Measurements from ENCODE around the gene PTPN23.
"Not testable (repeated sequence)": the region's sequence is repeated elsewhere in the genome, so short reads cannot be mapped to it uniquely, and the experiment has no call there.

The PTPN23 gene

DNA sequence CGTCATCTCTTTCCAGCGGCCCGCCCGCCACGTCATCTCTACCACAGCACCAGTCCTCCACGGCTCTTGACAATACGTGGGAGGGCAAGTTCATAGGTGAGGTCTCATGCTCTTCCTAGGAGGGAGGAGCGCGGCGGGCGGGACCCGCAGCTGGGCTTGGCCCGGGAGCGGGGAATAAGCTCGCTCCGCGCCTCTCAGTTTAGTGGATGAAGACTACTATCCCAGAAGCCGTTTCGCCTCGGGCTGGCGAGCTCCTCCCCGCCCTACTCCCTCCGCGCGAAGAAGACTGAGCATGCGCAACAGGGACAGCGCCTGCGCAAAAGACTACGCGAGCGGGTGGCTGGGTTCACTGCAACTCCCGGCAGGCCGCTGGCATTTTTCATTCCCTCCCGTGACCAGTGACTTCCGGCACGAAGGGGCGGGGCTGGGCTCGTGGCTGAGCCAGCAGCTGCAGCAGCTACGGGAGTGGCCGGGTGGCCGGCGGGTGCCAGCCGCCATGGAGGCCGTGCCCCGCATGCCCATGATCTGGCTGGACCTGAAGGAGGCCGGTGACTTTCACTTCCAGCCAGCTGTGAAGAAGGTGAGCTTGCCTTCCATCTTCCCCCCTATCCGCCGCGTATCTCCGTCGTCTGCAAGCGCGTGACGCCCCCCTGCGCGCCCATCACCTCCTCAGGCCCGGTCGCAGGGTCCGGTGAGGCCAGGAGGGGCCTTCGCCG lies at the start of gene PTPN23:
PTPN23 (plus strand) TSS at position 421 of the 716 bp plus-strand sequence; CDS start at position 497, 76 bp downstream.
- peak; percentile 98 for DNase-seq (ENCODE audit: low spot score)

DNA sequence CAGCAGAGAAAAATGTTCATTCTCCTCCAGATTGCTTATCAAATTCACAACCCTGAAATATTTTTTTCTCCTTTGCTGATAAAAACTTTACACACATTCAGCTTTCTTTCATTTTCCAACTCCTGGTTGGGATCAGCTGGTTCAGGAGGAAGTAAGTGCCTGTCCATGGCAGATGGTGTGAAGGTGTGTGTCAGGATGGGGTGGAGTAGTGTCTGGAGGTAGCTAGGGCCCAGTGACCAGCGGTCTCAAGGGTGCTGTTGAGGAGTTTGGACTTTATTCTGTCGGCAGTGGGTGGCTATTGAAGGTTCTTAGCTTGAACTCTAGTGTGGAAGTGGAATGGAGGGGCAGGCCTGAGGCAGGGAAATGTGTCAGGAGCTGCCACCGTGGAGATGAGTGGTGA lies 46.9 kb upstream of the PTPN23 start:
- DNase-seq (ENCODE audit: low spot score) = no peak

- no peak for DNase-seq (ENCODE audit: low spot score)
These were observed 43.2 kb upstream of the PTPN23 start for GRCh38 chr3:47337656-47338055.

DNA sequence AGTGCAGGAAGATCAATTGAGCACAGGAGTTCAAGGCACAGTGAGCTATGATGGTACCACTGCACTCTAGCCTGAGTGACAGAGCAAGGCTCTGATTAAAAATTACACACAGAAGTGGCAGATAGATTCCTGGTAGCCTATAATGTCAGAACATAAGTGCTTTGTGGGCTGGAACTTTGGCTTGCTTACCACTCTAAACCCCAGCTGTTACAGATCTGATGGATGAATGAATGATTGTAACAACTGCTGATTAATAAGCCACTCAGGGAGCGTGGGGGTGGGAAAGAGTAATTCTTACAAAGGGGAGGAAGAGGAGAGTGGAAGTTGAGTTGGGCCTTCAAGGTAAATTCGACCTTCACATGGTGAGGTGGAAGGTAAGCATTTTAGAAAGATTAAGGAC lies 40.9 kb upstream of the PTPN23 start:
- no peak for DNase-seq (ENCODE audit: low spot score)

- no peak for DNase-seq (ENCODE audit: low spot score)
These were observed 40.0 kb upstream of the PTPN23 start for GRCh38 chr3:47340866-47341265.

DNA sequence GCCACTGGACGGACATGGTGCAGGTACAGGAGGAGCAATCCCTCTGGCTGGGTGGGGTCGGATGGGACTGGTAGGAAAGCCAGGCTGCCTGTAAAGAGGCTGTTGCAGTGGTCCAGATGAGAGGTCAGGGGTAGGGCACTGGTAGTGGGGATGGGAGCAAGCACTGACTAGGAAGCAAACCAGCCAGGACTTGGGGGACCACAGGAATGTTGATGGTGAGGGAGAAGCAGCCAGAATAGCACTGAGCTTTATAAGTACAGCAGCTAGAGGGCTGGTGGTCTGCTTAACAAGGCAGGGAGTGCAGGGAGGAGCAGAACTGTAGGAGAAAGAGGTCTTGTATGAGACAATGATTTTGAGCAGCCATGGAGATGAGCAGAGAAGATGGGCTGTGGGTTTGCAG lies 38.7 kb upstream of the PTPN23 start:
- no peak for DNase-seq (ENCODE audit: low spot score)

DNA sequence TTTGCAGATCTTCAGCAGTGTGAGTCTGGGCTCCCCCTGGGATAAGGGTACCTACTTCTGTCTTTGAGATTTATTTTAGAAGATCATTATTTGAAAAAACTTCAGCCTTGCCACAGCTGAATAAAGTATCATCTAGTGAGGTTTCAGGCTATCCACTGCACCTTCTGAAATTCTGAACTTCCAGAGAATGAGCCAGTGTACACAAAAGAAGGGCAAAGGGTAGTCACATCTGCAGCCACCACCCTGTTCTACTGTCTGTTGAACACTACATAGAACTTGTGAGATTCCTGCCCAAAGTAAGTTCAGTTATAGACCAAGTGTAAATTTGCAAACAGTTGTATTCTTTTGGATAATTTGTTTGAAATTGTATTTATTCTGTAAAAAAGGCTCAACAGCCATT lies 38.0 kb upstream of the PTPN23 start:
- DNase-seq (ENCODE audit: low spot score) = no peak

DNA sequence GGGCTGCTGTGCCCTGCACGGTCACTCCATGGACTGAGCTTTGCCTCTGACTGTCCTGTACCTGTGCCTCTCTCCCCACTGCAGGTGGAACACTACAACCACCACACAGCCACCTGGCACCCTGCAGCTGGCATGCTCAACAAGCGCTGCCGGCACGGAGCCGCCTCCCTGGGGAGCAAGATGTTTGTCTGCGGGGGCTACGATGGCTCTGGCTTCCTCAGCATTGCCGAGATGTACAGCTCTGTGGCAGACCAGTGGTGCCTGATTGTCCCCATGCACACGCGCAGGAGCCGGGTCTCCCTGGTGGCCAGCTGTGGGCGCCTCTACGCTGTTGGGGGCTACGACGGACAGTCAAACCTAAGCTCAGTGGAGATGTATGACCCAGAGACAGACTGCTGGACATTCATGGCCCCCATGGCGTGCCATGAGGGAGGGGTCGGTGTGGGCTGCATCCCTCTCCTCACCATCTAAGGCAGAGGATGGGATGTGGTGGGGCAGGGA lies 37.3 kb upstream of the PTPN23 start:
- no peak for DNase-seq (ENCODE audit: low spot score)

DNA sequence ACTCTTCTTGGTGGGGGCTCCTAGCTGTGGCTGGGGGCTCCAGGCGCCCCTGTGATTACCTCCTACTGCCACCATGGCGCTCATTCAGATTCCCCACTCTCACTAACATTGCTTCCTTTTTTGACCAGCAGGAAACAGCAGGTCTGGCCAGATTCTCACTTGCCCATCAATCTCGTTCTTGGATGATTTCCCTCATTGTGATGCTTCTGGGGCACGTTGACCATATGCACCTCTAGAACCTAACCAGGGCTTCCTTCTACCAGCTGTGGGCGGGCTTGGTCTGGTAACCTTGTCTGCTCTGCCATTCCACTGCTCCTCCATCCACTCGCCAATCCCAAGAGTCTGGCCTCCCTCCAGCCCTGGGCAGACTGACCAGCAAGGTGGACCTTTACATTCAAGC lies 35.9 kb upstream of the PTPN23 start:
- DNase-seq (ENCODE audit: low spot score) = no peak

DNA sequence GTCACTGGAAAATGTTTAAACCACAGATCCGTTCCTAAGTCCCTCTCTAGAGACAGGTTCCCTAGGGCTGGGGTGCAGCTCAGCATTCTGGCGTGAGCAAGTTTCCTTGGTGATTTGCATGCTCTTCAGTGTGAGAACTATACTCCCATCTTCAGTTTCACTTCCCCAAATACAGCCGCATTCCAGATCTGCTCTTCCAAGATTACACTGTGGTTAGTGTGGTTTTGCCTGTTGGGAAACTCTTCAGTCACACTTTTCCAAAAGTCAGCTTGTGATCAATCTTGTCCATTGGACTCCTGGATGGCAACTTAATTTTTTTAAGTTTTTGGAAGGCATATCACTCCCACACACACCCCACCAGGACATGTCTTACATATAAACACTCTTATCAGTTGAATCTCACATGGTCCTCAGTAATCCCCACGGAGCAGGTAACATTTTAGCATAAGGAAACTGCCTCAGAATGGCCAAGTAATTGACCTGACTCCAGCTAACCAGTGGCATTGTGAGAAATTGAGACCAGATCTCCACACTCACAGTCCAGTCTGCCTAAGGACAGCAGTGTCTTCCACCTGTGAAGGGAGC lies 33.5 kb upstream of the PTPN23 start:
- peak; percentile 77 for DNase-seq (ENCODE audit: low spot score)

DNA sequence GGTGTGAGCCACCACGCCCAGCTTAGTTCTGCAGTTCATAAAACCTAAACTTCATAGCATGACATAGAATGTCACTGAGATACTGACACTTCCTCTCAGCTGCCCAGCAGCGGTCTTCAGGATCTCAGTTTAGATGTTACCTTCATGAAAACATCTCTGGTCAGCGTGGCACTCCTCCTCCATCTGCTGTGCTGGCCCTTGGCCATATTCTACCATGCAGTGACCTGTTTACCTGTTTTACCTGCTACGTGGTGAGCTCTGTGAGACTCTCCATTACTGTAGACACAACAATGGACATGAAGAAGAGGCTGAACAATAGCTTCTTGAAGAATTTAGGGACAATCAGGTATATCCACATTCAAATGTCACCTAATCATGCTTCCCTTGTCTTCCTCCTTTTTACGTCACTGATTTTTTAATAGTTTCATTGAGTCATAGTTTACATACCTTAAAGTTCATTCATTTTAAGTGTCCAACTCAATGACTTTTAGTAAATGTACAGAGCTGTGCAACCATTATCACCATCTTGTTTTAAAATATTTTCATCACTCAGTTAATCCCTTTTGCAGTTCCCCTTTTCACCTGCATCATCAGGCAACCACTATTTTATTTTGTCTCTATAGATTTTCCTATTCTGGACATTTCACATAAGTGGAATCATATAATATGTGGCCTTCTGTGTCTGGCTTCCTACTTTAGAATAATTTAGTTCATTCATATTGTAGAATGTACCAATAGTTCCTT lies 32.2 kb upstream of the PTPN23 start:
- no peak for DNase-seq (ENCODE audit: low spot score)

GRCh38 chr3:47355010-47355409 lies 25.8 kb upstream of the PTPN23 start:
- DNase-seq (ENCODE audit: low spot score) = no peak

- DNase-seq (ENCODE audit: low spot score) = no peak
These were observed 24.6 kb upstream of the PTPN23 start for GRCh38 chr3:47356201-47356600.

DNA sequence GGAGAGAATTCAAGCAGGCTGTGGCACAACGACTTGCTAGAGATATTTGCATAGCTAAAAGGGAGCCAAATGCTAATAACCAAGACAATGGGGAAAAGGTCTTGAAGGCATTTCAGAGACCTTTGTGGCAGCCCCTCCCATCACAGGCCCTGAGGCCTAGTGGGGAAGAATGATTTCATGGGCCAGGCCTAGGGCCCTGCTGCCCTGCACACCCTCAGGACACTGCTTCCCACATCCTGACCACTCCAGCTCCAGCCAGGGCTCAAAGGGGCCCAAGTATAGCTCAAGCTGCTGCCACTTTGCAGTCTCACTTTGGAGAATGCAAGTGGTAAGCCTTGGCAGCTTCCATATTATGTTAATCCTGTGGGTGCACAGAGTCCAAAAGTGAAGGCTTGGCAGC lies 21.5 kb upstream of the PTPN23 start:
- no peak for DNase-seq (ENCODE audit: low spot score)

- DNase-seq (ENCODE audit: low spot score) = not testable (repeated sequence)
These were observed 20.7 kb upstream of the PTPN23 start for GRCh38 chr3:47360110-47360517.

DNA sequence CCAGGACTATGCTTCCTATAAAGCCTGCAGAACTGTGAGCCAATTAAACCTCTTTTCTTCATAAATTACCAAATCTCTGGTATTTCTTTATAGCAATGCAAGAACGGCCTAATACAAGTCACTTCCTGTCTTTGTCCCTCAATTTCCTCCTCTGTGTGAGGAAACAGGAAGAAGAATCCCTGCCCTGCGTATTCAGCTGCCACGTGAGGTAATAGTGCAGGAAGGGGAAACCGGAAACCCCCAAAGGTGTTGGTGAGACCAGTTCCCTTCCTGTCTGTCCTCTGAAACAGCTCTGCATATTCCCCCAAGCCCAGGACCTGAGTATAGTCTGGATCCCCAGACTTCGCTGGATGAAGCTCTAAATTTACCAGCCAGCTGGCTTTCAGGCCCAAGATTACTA lies 18.1 kb upstream of the PTPN23 start:
- DNase-seq (ENCODE audit: low spot score) = no peak

GRCh38 chr3:47365213-47366153 lies 15.3 kb upstream of the PTPN23 start:
- no peak for DNase-seq (ENCODE audit: low spot score)

DNA sequence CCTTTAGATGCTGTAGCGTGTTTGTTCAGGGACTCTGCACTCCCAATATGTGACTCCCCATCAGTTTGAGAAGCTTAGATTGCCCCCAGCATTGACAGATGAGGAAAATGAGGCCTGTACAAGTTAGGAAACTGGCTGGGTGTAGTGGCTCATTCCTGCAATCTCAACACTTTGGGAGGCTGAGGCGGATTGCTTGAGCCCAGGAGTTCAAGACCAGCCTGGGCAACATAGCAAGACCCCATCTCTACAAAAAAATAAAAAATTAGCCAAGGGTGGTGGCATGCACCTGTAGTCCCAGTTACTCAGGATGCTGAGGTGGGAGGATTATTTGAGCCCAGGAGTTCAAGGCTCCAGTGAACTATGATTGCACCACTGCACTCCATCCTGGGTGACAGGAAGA lies 14.0 kb upstream of the PTPN23 start:
- DNase-seq (ENCODE audit: low spot score) = no peak

DNA sequence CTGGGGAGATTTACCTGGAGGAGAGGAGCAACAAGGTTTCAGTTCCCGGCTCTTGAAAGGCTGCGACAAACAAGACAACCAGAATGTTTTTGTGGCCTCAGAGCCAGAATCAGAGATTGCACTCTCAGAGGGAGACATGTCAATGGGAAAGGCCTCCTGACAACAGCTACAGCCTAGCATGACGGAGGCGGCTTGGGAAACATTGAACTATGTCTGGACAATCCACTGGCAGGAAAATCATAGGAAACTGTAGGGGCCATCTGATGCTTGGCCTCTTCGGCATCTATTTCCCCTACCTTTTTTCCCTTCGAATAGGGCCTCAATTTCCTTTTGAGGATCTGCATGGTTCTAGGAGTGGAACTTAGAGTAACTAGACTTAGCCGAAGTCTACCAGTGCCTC lies 13.2 kb upstream of the PTPN23 start:
- DNase-seq (ENCODE audit: low spot score) = no peak

- not testable (repeated sequence) for DNase-seq (ENCODE audit: low spot score)
These were observed 10.8 kb upstream of the PTPN23 start for GRCh38 chr3:47370020-47370419.

- peak; percentile 32 for DNase-seq (ENCODE audit: low spot score)
These were observed 9.7 kb upstream of the PTPN23 start for GRCh38 chr3:47370887-47371697.

Data from hepatic stellate cell (primary cell).